ENCODE results near the gene COBLL1.

COBLL1 gene

GRCh38 chr2:164705412-164706167, 136.0 kb downstream of the COBLL1 start:
- no peak for TF ChIP-seq CTCF (IDR thresholded peaks at IDR 0.05; ENCODE audit: control insufficient read depth, insufficient read depth, low read depth, low read length, missing control alignments)
- H3K4me3 ChIP-seq (ENCODE audit: control insufficient read depth, low read depth, low read length), result no peak overlapping the region
- DNase-seq (ENCODE audit: low read depth), result no peak

DNA sequence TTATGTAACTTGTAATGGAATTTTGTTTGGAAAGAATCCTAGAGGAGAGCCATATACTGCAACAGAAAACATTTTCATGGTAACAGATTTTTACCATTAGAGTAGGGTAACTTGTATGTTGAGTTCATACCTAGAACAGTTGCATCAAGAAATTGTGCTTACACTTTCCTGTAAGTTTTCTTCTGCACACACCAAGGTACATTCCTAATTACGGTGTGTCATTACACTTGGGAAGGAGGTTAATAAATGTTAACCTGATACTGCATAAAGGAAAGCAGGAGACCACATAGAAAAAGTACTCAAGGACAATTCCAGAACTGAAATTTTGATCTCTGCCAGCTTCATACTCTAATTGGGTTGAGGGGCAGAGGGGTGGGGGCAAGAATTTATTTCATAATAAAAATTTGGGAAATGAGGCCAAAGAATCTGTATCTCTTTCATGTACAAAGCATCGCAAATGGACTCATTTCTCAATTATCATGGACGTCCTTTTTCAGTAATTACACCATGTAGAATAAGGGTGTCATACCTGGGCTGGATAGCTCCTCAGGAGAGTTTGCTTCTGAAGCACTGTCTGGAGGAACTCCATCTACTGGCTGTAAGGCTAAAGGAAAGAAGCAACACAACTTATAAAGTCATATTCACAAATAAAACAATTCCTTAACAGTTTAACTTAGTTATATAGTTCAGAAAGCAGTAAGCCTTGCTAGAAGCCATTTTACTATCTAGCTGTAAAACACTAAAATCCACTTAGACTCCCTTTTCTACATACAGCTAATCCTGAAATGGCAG, 137.5 kb downstream of the COBLL1 start:
- no peak for TF ChIP-seq CTCF (IDR thresholded peaks at IDR 0.05; ENCODE audit: control insufficient read depth, insufficient read depth, low read depth, low read length, missing control alignments)
- DNase-seq (ENCODE audit: low read depth), result no peak

DNA sequence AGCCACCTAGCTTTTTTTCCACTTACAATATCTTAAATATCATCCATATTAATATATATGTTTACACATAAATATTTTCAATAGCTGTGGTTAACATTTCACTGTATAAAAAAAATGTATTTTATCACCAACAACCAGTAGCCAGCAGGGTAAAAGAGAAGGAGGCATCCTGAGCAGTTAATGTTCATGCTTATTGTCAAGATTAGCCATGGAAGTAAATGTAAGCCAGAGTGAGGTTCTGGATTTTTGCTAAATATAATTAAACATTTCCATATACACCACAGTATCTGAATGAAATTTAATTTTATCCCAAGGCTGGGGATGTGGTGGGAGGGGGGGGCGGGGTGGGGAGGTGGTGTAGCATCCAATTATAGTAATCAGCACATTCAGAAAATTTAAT, 140.1 kb downstream of the COBLL1 start:
- no peak for TF ChIP-seq CTCF (IDR thresholded peaks at IDR 0.05; ENCODE audit: control insufficient read depth, insufficient read depth, low read depth, low read length, missing control alignments)
- H3K4me3 ChIP-seq (ENCODE audit: control insufficient read depth, low read depth, low read length), result no peak overlapping the region

More for the DNA sequence above, 137.5 kb downstream of the COBLL1 start:
- no peak overlapping the region for H3K4me3 ChIP-seq (ENCODE audit: control insufficient read depth, low read depth, low read length)

DNA sequence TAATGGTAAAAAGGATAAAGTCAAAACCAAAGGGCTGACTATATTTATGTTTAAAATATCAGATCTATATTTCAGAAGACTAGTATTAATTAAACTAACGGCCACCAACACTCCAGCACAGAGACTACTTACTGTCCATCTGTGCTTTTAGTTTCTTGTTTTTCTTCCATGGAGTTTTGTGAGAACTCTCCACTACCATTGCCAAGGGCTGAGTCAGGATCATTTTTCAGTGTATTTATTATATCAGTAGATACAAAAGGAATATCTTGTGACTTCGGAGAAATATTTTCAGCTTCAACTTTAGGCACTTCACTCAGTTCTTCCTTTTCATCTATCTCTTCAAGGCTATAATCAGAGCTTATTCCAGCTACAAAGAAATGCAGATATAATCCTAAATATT, 141.2 kb downstream of the COBLL1 start:
- DNase-seq (ENCODE audit: low read depth), result no peak
- TF ChIP-seq CTCF (IDR thresholded peaks at IDR 0.05; ENCODE audit: control insufficient read depth, insufficient read depth, low read depth, low read length, missing control alignments), result no peak
- no peak overlapping the region for H3K4me3 ChIP-seq (ENCODE audit: control insufficient read depth, low read depth, low read length)

More for the DNA sequence above, 140.1 kb downstream of the COBLL1 start:
- DNase-seq (ENCODE audit: low read depth), result no peak

- no peak overlapping the region for H3K4me3 ChIP-seq (ENCODE audit: control insufficient read depth, low read depth, low read length)
- DNase-seq (ENCODE audit: low read depth), result no peak
- peak; percentile 45 for TF ChIP-seq CTCF (IDR thresholded peaks at IDR 0.05; ENCODE audit: control insufficient read depth, insufficient read depth, low read depth, low read length, missing control alignments)
These were observed 143.7 kb downstream of the COBLL1 start for GRCh38 chr2:164697688-164698461.

GRCh38 chr2:164696634-164697033, 145.0 kb downstream of the COBLL1 start:
- TF ChIP-seq CTCF (IDR thresholded peaks at IDR 0.05; ENCODE audit: control insufficient read depth, insufficient read depth, low read depth, low read length, missing control alignments), result no peak
- no peak for DNase-seq (ENCODE audit: low read depth)
- no peak overlapping the region for H3K4me3 ChIP-seq (ENCODE audit: control insufficient read depth, low read depth, low read length)

Measured in AG09309 (cell line).